ENCODE data around the gene CWF19L2.
"Not testable (repeated sequence)": the region's sequence is repeated elsewhere in the genome, so short reads cannot be mapped to it uniquely, and the experiment has no call there.

CWF19L2 gene

GRCh38 chr11:107457558-107458271 lies at the start of gene CWF19L2:
TSS of gene CWF19L2 (minus strand) at chr11:107457825. CDS start at chr11:107457816, 9 bp downstream.
- DNase-seq (ENCODE audit: low read depth, low spot score), result peak; percentile 77

GRCh38 chr11:107505647-107506225 lies 48.1 kb upstream of the CWF19L2 start:
- DNase-seq (ENCODE audit: low read depth, low spot score), result no peak

GRCh38 chr11:107504981-107505380 lies 47.4 kb upstream of the CWF19L2 start:
- no peak for DNase-seq (ENCODE audit: low read depth, low spot score)

GRCh38 chr11:107501713-107502112 lies 44.1 kb upstream of the CWF19L2 start:
- DNase-seq (ENCODE audit: low read depth, low spot score), result no peak

- not testable (repeated sequence) for DNase-seq (ENCODE audit: low read depth, low spot score)
Observed at GRCh38 chr11:107497371-107497770, 39.7 kb upstream of the CWF19L2 start.

GRCh38 chr11:107496011-107496410 lies 38.4 kb upstream of the CWF19L2 start:
- no peak for DNase-seq (ENCODE audit: low read depth, low spot score)

- DNase-seq (ENCODE audit: low read depth, low spot score), result no peak
Observed at GRCh38 chr11:107494055-107494454, 36.4 kb upstream of the CWF19L2 start.

- DNase-seq (ENCODE audit: low read depth, low spot score), result no peak
Observed at GRCh38 chr11:107493117-107493516, 35.5 kb upstream of the CWF19L2 start.

GRCh38 chr11:107490836-107491235 lies 33.2 kb upstream of the CWF19L2 start:
- no peak for DNase-seq (ENCODE audit: low read depth, low spot score)

GRCh38 chr11:107482234-107482633 lies 24.6 kb upstream of the CWF19L2 start:
- DNase-seq (ENCODE audit: low read depth, low spot score), result no peak

GRCh38 chr11:107478922-107479321 lies 21.3 kb upstream of the CWF19L2 start:
- no peak for DNase-seq (ENCODE audit: low read depth, low spot score)

- no peak for DNase-seq (ENCODE audit: low read depth, low spot score)
Observed at GRCh38 chr11:107477820-107478219, 20.2 kb upstream of the CWF19L2 start.

GRCh38 chr11:107473792-107474191 lies 16.2 kb upstream of the CWF19L2 start:
- DNase-seq (ENCODE audit: low read depth, low spot score), result no peak

GRCh38 chr11:107472966-107473365 lies 15.3 kb upstream of the CWF19L2 start:
- no peak for DNase-seq (ENCODE audit: low read depth, low spot score)

- DNase-seq (ENCODE audit: low read depth, low spot score), result no peak
Observed at GRCh38 chr11:107468596-107468995, 11.0 kb upstream of the CWF19L2 start.

- DNase-seq (ENCODE audit: low read depth, low spot score), result no peak
Observed at GRCh38 chr11:107467696-107468095, 10.1 kb upstream of the CWF19L2 start.

GRCh38 chr11:107466275-107466866 lies 8.7 kb upstream of the CWF19L2 start:
- DNase-seq (ENCODE audit: low read depth, low spot score), result not testable (repeated sequence)

- DNase-seq (ENCODE audit: low read depth, low spot score), result no peak
Observed at GRCh38 chr11:107457205-107457557, 444 bp downstream of the CWF19L2 start.

- no peak for DNase-seq (ENCODE audit: low read depth, low spot score)
Observed at GRCh38 chr11:107453594-107454286, 3.9 kb downstream of the CWF19L2 start.

- no peak for DNase-seq (ENCODE audit: low read depth, low spot score)
Observed at GRCh38 chr11:107446822-107447431, 10.7 kb downstream of the CWF19L2 start.

GRCh38 chr11:107442715-107443215 lies 14.9 kb downstream of the CWF19L2 start:
- no peak for DNase-seq (ENCODE audit: low read depth, low spot score)
